Prostate gland (tissue), 2 donors: ENCODE results near the gene NPHS1. TPM values are rescaled to one million over a fixed set of nuclear protein-coding genes. Genes with fewer than 3 reads are reported as not detected.

Experiments
- DNase-seq: peaks from one replicate; pipeline ENCODE4 v3.0.0-alpha.2; 2019; ENCODE audit warnings: low spot score
- H3K27ac ChIP-seq, 2 donors: fragments of 200-600 bp; sonication (generic); 2 replicates each; pipeline ENCODE4 v1.5.1; 2017 to 2019
- H3K27me3 ChIP-seq: fragments of 200-600 bp; sonication (generic); replicated peaks from 2 replicates; pipeline ENCODE4 v1.5.1; 2019; ENCODE audit not compliant: insufficient read depth
- H3K36me3 ChIP-seq, 2 donors: fragments of 200-600 bp; sonication (generic); 1 replicate in 1 of 2; 2 replicates in 1 of 2; pipeline versions ENCODE4 v1.5.1 to v1.8.1; 2017 to 2019
- H3K4me1 ChIP-seq: fragments of 200-600 bp; sonication (generic); replicated peaks from 2 replicates; pipeline ENCODE4 v1.5.1; 2019
- H3K4me3 ChIP-seq, 2 donors: fragments of 200-600 bp; sonication (generic); 2 replicates each; pipeline ENCODE4 v1.5.1; 2017 to 2019
- H3K9me3 ChIP-seq: fragments of 200-600 bp; sonication (generic); 2 replicates; pipeline ENCODE4 v1.5.1; 2017
- POLR2AphosphoS5 ChIP-seq: sonication (generic); formaldehyde crosslinking; IDR thresholded peaks from one replicate; pipeline ENCODE4 v1.6.1; 2017; ENCODE audit warnings: antibody characterized with exemption
- WGBS: methylation state at CpG from one replicate; pipeline ENCODE4 v1.1.5; 2018; 5-methylcytosine and 5-hydroxymethylcytosine counted together
- intact Hi-C: fragments of 100-400 bp; cut with DNase I; formaldehyde crosslinking; loops from one replicate; pipeline ENCODE4 v1.14.2; 2022
- small RNA-seq, 2 donors: library from RNA; depleted of rRNA; stranded (forward); fragments of <200 nt; gene quantifications; one replicate each; pipeline ENCODE3, GENCODE V24; 2016
- total RNA-seq, 2 donors: library from RNA; depleted of rRNA; stranded (reverse); fragments of >200 nt; gene quantifications; one replicate each; pipeline ENCODE4 v1.1.0, GENCODE V29; 2016

The NPHS1 gene
- total RNA-seq, 2 donors from 2014 or later: 0.23 TPM; not detected in 1

DNA sequence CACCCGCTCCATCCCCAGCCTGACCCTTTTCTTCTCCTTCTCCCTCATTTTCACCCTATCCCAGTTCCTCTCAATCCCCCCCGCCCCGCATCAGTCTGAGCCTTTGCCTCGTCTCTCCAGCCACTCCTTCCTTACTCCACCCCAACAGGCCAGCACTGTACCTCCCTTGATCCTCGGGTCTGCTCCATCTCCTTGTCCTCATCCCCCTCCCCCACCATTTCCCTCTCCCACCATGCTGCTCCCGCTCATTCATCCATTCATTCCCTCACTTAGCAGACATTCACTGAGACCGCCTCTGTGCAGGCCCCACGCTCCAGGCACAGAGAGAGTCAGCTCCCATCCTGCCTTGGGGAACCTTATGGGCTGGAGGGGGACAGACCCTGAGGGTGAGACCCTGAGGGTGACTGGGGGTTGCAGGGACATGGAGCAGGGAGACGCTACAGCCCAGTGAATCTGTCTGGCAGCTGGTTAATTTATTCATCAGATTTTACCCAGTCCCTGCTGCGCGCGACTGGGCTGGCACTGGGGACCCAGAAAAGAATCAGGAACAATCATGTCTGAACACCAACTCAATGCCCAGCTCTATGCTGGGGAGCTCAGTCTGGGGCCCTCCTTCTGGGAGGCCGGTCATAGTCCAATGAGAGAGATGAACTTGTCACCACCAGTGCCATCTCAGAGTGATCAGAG is 76.1 kb downstream of the NPHS1 start:
- DNase-seq: no peak
- no peaks in the 10 kb centered on the region for H3K36me3 ChIP-seq
- no peak for TF ChIP-seq POLR2AphosphoS5
- WGBS: 54% methylated on average over 12 of the region's 13 CpGs
- no peaks in the 10 kb centered on the region for H3K4me1 ChIP-seq
- intact Hi-C loops: no loop called here
- H3K27ac ChIP-seq: no peak overlapping the region
- H3K27me3 ChIP-seq: no peaks in the 10 kb centered on the region
- peak overlapping the region; percentile 68 to 84 for H3K4me3 ChIP-seq
- no peaks in the 10 kb centered on the region for H3K9me3 ChIP-seq

Small RNA genes lying within 50 kb of the gene (small RNA-seq; reads per million reads assigned to genes)
- gene RN7SL402P: 0 reads per million in 2 donors

Other genes with a start within 250 kb of the NPHS1 start
- 10 to 100 TPM; 10.0 to 17.5 TPM for gene HAUS5, start 239.8 kb downstream of the NPHS1 start, total RNA-seq
- 100 to 1,000 TPM in 1 of 2 donors, 10 to 100 TPM in 1; 81.4 to 114 TPM for gene RBM42, start 223.5 kb downstream of the NPHS1 start, total RNA-seq
- 1 to 10 TPM; 1.2 to 6.6 TPM for gene ETV2, start 210.8 kb downstream of the NPHS1 start, total RNA-seq
- gene COX6B1, start 204.2 kb downstream of the NPHS1 start, total RNA-seq: 100 to 1,000 TPM; 334 to 665 TPM
- 1 to 10 TPM; 3.8 to 5.5 TPM for gene UPK1A, start 186.0 kb downstream of the NPHS1 start, total RNA-seq
- gene ZBTB32, start 147.9 kb downstream of the NPHS1 start, total RNA-seq: 1 to 10 TPM in 1 of 2 donors, not detected in 1; 3.1 TPM
- 10 to 100 TPM; 32.3 to 89.5 TPM for gene KMT2B, start 134.5 kb downstream of the NPHS1 start, total RNA-seq
- gene IGFLR1, start 110.1 kb downstream of the NPHS1 start, total RNA-seq: 10 to 100 TPM in 1 of 2 donors, 1 to 10 TPM in 1; 9.4 to 16.1 TPM
- gene U2AF1L4, start 107.1 kb downstream of the NPHS1 start, total RNA-seq: 10 to 100 TPM; 14.6 to 45.0 TPM
- gene PSENEN, start 106.9 kb downstream of the NPHS1 start, total RNA-seq: 10 to 100 TPM; 39.9 to 65.2 TPM
- gene LIN37, start 103.9 kb downstream of the NPHS1 start, total RNA-seq: 10 to 100 TPM in 1 of 2 donors, 1 to 10 TPM in 1; 4.2 to 13.0 TPM
- gene HSPB6, start 95.5 kb downstream of the NPHS1 start, total RNA-seq: 10 to 100 TPM; 32.2 to 78.5 TPM
- gene PROSER3, start 94.3 kb downstream of the NPHS1 start, total RNA-seq: 10 to 100 TPM; 13.6 to 19.2 TPM
- 10 to 100 TPM; 13.2 to 38.1 TPM for gene ARHGAP33, start 76.9 kb downstream of the NPHS1 start, total RNA-seq
- gene PRODH2, start 39.7 kb downstream of the NPHS1 start, total RNA-seq: not detected
- gene KIRREL2, start 4.4 kb upstream of the NPHS1 start, total RNA-seq: 1 to 10 TPM in 1 of 2 donors, not detected in 1; 1.2 TPM
- 10 to 100 TPM in 1 of 2 donors, 1 to 10 TPM in 1; 3.6 to 38.0 TPM for gene APLP1, start 16.1 kb upstream of the NPHS1 start, total RNA-seq
- gene NFKBID, start 48.0 kb upstream of the NPHS1 start, total RNA-seq: 10 to 100 TPM in 1 of 2 donors, 1 to 10 TPM in 1; 5.6 to 10.8 TPM
- 1 to 10 TPM in 1 of 2 donors, not detected in 1; 4.9 TPM for gene HCST, start 50.0 kb upstream of the NPHS1 start, total RNA-seq
- gene TYROBP, start 55.8 kb upstream of the NPHS1 start, total RNA-seq: 10 to 100 TPM; 30.6 to 60.7 TPM
- gene LRFN3, start 83.9 kb upstream of the NPHS1 start, total RNA-seq: 10 to 100 TPM; 21.7 to 32.3 TPM
- gene SDHAF1, start 142.7 kb upstream of the NPHS1 start, total RNA-seq: 10 to 100 TPM; 32.4 to 75.1 TPM
- gene SYNE4, start 156.3 kb upstream of the NPHS1 start, total RNA-seq: 10 to 100 TPM; 14.2 to 41.1 TPM
- gene ALKBH6, start 161.7 kb upstream of the NPHS1 start, total RNA-seq: 10 to 100 TPM; 42.0 to 49.0 TPM
- gene CLIP3, start 180.4 kb upstream of the NPHS1 start, total RNA-seq: 10 to 100 TPM in 1 of 2 donors, 1 to 10 TPM in 1; 7.4 to 31.2 TPM
- gene THAP8, start 201.8 kb upstream of the NPHS1 start, total RNA-seq: 10 to 100 TPM; 12.0 to 21.9 TPM
- 10 to 100 TPM in 1 of 2 donors, under 1 TPM in 1; 0.64 to 28.6 TPM for gene WDR62, start 202.4 kb upstream of the NPHS1 start, total RNA-seq